HPDE6-E6E7 (cell line): ENCODE measurements around the gene TBC1D26.
"Not testable (repeated sequence)": the region's sequence is repeated elsewhere in the genome, so short reads cannot be mapped to it uniquely, and the experiment has no call there.

Source experiments
- DNase-seq: peaks from one replicate; pipeline ENCODE4 v3.0.0; 2011; ENCODE audit warnings: missing footprints; ENCODE audit errors: extremely low spot score

The TBC1D26 gene

DNA sequence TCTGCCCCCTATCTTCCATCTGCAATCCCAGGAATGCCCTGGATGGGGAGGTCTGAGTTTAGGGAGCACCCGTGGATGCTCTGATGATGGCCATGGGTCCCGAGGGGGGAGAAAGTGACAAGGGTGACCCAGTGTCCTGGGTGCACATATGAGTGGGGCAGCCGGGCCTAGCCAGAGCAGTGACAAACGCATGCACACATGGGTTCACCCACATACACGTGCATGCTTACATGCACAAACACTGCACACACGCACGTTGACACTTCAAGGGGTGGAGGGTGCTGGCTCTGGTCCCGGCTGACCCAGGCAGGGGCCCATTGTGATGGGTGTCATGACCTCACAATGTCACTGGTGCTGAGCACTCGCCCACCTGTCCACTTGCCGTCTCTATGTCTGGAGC is at the start of gene TBC1D26:
Gene TBC1D26, plus strand, starts transcription at position 384 of the 400 bp plus-strand sequence. CDS start 3,066 bp downstream, outside the sequence.
- DNase-seq: not testable (repeated sequence)

DNA sequence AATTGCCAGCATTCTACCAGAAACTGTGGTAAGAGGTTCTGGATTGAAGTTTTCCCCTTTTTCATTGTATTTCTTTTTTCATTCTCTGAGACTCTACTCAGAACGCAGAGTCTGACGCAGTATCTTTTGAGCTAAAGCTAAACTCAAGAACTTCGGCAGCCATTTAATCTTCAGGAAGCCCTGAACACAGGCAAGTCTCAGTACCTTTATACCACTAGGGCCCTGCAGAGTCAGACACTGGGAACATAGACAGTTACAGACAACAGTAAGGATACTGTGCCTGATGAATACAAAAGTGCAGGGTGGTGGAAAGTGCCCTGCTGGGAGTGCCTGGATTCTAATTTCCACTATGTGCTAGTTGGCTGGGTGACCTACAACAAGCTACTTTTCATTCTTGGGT is 48.9 kb upstream of the TBC1D26 start:
- not testable (repeated sequence) for DNase-seq

DNA sequence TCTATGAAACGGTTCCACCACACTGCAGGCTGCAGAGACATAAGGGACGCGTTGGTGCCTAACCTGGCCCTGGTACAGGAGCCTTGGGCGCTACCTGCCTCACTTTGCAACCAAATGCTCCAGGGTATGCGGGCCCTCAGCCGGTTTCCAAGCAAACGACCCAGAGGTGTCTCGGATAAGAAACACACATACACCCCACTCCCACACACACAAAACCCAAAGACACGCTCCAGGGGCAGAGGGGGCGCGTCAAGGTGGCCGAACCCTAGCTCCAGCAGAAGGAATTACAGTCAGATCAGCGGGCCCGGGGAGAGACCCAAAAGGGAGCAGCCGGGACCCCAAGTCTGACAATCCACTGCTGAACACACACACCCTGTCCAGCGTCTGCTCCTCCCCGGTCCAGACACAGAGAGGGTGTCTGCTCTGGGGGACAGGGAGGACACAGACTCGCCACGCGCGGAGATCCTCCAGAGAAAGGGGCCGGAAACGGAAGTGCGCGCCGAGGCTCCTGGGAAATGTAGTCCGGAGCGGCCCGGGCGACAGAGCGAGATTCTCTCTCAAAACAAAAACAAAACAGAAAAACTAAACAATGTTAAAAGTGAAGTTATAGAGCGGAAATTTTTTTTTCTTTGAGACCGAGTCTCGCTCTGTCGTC is 48.1 kb upstream of the TBC1D26 start, which contains the start of gene TRIM16:
Gene TRIM16, minus strand, starts transcription at position 488 of the 655 bp plus-strand sequence. CDS start 32,702 bp downstream, outside the sequence.
- not testable (repeated sequence) for DNase-seq

DNA sequence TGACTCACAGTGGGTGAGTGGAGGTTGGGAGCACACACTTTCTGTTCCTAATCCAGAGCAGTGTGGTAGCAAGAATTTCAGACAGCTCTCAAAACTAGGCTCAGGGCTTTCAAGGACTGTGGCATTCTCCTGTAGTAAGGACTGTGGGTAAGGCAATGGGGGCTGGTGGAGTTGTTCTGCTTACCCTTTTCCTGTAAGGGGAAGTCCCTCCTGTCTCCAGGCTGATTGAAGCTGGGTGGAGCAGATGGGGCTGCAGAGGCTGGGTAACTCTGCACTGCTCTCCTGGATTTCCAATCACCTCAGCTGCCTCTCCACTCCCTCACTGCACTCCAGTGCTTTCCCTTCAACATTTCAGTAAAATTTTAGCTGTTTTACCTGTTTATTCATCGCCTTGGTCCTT is 44.6 kb upstream of the TBC1D26 start:
- not testable (repeated sequence) for DNase-seq

DNA sequence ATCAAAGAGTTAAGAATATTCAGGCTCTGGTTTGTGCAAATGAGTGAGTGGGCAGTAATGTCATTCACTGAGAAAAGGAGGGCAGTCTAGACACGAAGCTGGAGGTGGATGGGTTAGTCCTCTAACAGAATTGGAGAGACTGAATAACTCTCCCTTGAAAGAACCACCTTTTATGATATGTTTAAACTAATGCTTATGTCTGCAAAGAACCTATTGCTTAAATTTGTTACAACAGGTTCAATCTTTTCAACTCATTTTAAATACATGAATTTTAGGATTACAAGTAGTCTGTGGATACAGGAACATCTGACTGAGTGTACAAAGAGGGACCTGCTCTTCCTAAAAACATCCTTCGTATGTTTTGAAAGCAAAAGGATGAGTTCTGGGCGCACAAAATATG is 33.1 kb upstream of the TBC1D26 start:
- DNase-seq: not testable (repeated sequence)

DNA sequence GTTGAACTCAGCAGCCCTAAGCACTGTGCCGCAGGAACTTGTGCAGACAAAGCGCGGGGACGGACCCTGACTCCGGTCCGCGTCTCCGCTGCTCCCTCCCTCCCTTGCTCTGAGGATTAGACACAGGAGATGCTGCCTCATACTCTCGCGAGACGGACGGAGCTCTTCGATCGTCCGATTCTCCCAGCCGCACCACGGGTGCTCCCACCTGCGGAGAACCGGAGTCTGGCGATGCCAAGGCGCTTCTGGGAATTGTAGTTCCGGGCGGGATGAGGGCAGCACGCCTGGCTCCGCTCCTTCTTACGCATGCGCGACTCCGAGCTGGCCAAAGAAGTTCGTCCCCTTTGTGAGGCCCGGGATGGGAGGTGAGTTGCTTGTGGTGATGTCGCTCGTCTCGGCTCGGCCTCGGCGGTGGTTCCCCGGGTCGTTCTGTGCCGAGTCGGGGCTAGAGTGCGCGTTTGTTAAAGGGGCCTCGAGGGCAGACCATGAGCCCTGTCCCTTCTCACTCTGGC is 32.6 kb upstream of the TBC1D26 start, which contains the start of gene ZNF286A:
Gene ZNF286A, plus strand, starts transcription at position 340 of the 512 bp plus-strand sequence. CDS start 578 bp downstream, outside the sequence.
- DNase-seq: peak; percentile 98

DNA sequence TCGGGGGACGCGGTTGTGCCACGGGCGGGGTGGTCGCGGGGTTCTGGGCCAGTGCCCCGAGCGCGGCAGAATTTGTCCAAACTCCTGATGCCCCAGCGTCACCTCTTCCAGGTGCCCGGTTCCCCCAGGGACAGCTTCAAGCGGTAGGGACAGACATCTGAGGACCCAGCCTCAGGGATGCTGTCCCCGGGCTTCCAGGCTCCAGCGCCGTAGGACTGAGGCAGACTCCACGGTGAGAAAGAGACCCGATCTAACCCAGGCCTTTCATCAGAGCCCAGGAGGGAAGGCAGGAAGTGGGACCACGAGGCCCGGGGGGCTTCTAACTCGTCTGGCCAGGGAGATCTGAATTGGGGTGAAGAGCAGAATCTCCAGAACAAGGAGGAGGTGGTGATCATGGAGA is 32.1 kb upstream of the TBC1D26 start:
- DNase-seq: not testable (repeated sequence)

DNA sequence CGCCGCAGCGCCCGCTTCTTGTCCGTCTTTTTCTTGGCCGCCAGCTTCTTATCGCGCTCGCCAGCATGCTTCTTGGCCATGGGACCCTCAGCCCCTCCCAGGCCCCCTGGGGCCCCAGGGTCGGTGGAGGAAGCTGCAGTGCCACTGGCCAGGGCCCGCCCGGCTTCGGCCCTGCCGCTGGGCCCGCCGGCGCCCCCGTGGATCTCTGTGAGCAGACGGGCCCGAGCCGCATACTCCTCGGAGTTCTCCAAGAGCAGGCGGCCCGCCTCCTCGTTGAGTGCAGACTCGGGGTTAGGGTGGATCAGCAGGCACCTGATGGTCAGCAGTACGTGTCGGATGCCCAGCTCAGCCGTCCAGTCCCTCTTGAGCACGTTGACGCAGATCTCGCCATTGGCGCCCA is 27.8 kb upstream of the TBC1D26 start:
- not testable (repeated sequence) for DNase-seq

DNA sequence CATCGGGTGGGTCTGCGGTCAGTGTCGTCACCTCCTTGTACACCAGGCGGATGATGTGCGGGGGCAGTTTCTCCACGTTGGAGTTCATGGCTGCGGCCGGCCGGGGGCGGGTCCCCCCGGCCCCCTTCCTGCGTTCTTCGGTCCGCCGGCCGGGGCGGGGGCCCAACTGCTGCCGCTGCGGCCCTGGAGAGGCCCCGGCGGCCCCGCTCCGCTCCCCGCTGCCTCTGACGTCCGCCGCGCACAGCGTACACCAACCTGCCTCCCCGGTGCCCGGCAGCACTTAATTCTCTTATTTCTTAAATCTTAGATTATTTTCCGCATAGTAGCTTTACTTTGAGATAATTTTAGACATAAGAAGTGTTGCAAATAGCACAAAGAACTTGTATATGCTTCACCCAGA is 27.3 kb upstream of the TBC1D26 start:
- not testable (repeated sequence) for DNase-seq

DNA sequence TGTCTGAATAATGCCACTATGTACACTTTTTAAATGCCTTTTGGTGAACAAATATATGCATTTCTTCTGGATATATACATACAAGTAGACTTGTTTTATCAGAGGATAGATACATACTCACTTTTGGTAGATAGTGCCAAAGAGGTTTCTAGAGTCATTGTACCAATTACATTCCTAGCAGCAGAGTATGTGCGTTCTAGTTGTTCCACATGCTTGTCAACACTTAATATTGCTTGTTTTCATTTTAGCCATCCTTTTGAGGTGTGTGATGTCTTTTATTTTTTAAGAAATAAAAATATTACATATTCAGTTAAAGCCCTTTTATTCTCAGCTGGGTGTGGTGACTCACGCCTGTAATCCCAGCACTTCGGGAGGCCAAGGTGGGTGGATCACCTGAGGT is 23.2 kb upstream of the TBC1D26 start:
- DNase-seq: not testable (repeated sequence)

DNA sequence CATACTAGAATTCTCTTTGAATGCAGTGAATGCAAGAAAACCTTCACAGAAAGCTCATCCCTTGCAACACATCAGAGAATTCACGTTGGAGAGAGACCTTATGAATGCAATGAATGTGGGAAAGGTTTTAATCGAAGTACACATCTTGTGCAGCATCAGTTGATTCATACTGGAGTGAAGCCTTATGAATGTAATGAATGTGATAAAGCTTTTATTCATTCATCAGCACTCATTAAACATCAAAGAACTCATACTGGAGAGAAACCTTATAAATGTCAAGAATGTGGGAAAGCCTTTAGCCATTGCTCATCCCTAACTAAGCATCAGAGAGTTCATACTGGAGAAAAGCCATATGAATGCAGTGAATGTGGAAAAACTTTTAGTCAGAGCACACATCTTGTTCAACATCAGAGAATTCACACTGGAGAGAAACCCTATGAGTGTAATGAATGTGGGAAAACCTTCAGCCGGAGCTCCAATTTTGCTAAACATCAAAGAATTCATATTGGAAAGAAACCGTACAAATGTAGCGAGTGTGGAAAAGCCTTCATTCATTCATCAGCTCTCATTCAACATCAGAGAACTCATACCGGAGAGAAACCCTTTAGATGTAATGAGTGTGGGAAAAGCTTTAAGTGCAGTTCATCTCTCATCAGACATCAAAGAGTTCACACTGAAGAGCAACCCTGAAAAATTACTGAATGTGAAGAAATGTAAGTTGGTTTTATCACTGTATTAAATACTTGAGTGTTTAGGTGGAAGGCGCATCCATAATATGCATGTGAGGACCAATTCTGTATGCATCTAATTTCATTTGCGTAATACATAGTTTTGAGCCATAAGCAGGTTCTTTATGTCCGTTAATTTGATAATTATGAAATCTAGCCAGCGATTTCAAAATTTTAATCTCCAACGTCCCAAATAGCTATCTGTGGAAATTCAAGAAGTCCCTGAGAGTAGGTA is 15.2 kb upstream of the TBC1D26 start:
- not testable (repeated sequence) for DNase-seq

DNA sequence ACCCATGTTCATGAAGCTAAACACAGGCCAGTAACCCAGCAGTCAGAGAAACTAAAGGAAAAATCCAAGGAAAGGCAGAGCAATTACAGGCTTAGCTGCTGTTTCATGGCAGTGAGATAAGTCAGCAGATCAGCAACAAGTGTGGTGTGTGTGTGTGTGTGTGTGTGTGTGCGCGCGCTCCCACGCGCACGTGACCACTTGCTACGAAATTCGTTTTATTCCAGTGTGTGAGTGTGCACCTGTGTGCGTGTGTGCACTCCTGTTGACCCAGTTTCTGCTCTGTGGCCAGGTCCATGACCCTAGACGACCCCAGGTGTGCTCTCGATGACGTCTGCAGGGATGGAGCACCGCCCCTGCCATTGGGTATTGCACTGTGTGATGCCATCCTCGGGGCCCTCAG is 1.5 kb upstream of the TBC1D26 start:
- not testable (repeated sequence) for DNase-seq

DNA sequence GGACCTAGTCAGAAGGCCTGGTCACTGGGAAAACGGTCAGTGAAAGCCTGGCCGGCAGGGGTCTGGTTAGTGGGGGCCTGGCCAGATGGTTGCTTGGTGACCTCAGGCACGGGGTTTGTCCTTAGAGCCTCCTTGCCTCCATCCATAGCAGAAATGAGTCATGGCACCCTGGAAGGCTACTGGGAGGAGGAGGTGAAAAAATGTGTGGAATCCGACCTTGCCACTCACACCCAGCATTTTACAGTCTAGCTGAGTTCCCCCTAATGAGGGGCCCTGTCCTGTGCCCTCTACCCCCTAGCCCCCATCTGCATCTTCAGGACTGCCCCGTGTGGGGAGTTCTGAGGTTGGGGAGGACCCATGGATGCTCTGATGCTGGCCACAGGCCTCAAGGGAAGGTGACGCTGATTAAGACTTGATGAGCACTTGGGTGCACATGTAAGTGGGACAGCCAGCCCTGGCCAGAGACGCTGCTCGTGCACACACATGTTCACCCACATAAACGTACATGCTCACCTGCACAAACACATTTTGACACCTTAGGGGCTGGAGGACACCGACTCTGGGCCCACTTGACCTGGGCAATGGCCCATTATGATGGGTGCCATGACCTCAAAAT is 1.2 kb downstream of the TBC1D26 start:
- DNase-seq: not testable (repeated sequence)

DNA sequence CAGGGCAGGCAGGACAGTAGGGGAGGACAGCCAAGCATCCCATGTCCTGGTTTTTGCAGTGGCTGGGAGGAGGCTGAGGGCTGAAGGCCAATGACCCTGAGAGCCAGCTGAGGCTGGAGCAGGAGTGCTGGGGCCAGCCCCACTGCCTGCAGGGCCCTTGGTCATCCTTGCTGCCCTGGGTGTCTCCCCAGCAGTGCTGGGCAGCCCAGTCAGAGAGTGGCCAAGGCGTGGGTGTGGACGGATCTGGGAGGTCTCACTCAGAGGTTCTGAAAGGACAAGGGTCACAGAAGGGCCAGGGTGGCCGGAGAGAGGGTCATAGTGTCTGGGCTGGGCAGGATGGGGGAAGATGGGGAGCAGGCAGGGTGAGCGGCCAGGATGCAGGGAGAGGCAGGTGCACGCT is 4.5 kb downstream of the TBC1D26 start:
- DNase-seq: not testable (repeated sequence)

DNA sequence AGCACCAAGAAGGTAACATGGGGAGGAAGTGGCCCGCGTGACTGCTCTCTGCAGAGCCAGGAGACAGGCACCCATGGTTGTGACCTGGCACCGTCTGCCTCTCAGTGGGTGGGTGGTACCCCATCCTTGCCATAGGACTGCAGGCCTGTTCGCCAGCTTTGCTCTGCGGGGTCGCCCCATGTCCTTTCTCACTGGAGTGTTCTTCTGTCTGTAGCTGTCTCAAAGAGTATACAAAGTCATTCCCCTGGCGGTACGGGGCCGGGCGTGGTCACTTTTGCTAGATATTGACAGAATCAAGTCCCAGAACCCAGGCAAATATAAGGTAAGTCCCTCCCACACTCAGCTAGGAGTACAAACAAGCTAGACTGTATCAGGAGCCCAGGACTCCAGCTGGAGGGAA is 6.0 kb downstream of the TBC1D26 start:
- no peak for DNase-seq

DNA sequence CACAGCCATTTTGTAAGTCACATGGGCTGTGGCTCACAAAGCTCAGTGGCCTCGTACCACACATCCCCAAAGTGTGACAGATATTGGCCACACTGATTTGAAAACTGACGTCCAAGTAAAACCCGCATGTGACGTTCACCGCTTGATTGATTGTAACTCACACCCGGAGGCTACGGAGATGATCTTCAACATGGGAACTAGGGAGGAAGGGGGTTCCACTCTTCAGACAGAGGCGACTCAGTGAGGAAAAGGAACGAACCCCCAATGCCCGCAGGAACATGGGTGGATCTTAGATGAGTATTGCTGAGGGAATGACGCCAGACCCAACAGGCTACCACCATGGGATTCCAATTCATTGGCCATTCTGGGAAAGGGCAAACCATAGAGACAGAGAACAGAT is 7.2 kb downstream of the TBC1D26 start:
- not testable (repeated sequence) for DNase-seq

DNA sequence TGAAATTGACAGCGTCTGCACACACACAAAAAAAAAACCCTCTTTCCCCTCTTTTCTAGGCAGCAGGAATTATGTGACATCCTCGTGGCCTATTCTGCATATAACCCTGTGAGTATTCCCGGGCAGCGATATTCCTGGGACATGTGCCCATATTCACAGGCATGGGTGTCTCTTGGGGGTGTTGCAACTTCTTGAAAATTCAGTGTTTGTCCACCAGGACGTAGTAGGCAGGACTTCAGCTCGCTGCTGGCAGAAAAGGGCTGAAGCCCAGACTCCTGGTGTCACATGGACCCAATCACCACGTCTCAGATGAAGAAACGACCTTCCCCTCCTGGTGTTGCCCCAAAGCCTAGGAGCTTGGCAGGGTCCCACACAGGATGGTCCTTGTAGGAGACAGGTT is 8.0 kb downstream of the TBC1D26 start:
- DNase-seq: not testable (repeated sequence)

DNA sequence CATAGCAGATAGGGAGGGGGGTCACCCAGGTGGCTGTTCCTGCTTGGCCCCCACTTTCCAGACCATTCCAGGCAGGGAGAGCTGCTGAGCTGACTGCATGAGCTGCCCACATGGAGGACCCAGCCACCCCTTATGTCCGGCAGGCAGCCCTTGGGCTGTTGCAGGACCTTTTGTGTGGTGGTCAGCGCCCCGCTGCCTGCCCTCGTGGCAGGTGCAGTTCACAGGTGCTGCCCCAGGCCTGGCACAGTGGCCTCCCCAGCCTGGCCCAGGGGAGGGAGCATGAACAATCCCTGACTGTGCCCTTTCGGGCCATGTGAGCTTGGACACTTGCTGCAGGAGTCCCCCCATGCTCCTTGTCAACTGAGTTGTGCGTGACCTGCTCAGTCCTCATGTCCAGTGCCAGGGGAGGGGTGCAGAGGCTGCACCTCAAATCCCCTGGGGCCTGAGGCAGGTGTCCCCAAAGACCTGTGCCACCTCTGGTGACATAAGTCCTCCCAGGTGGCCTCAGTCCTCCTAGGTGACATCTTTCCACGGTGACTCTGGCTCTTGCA is 8.6 kb downstream of the TBC1D26 start:
- no peak for DNase-seq

DNA sequence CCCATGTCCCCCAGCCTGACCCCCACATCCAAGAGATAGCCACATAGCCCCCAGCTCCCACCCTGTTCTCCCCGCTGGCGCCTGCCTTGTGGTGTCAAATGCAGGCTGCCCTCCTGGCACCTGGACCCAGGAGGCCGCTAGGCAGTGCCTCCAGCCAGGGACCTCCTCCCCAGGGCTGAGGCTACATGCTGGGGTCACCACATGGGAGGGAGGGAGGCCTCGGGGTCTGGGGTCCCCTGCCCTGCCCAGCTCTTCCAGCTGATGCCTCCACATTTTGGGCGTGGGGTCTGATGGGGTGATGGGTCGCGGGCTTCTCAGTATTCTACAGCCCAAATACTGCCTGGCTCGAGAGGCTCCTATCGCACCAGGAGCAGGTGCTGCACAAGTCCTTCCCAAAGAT is 9.5 kb downstream of the TBC1D26 start:
- no peak for DNase-seq

DNA sequence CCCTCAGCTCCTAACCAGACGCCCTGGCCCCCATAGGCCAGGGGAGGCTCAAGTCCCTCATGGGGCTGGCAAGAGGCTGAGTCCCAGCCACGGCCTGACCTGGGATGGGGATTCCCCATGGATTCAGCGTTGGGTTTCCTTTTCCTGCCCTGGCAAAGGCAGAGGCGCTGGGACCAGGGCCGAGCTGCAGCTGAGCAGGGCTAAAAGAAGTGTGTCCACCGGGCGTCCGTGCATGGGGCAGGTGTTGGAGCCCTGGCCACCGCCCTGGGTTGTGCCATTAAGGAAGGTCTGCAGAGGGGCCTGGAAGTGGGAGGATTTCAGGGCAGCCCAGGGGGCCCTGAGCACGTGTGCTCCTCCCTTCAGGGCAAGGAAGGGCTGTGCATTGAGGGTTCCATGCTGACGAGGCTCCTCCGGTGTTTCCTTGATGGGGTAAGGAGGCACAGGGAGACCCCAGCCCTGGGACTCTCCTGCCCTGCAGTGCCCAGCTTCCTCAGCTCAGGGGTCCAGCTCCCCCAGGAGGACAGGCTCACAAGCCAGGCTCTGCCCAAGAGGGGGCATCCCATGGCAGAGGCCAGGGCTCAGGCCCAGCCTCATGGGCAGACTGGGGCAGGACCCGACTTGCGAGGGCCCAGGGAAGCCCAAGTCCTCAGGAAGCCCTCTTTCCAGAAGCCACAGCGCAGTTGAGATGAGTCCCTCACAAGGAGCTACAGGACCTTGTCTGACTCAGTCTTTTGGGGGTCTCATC is 10.1 kb downstream of the TBC1D26 start:
- no peak for DNase-seq

DNA sequence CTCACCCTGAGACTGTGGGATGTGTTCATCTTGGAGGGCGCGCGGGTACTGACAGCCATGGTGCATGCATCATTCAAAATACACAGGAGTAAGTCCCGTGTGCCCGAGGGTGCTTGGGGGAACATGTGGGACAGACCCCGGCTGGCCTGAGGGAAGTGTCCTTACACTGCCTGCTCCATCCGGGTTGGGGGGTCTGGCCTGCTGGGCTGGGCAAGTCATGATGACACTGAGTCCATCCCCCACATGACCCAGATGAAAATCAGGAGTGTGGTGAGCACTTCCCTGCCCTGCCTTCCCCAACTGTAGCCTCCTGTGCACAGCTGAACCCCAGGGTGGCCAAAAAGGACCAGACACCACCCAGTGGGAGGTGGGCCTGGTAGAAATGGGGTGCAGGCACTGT is 10.8 kb downstream of the TBC1D26 start:
- no peak for DNase-seq
